GM08714 (cell line): ENCODE results near the gene NFU1.
"Not testable (repeated sequence)": the region's sequence is repeated elsewhere in the genome, so short reads cannot be mapped to it uniquely, and the experiment has no call there.

Source experiments
- H3K4me3 ChIP-seq: fragments of 200-500 bp; sonication (Bioruptor generic); 2 replicates; pipeline ENCODE4 v1.5.1; 2014; ENCODE audit warnings: mild to moderate bottlenecking, low read length, inconsistent platforms
- ZNF274 ChIP-seq: IDR thresholded peaks from 2 replicates; pipeline ENCODE4 v1.6.1; 2012; ENCODE audit warnings: mild to moderate bottlenecking, low read depth, low read length

The NFU1 gene

DNA sequence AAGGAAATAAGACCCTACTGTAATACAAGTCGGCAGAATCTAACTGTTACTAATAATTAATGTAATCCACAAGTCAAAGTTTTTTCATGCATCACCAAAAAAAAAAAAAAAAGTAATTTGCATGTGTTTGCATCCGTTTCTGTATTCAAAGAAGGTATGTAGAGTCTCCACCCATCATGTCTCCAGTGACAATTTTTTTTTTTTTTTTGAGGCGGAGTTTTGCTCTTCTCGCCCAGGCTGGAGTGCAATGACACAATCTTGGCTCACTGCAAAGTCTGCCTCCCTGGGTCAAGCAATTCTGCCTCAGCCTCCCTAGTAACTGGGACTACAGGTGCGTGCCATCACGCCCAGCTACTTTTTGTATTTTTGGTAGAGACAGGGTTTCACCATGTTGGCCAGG is 24.2 kb upstream of the NFU1 start:
- no peak for TF ChIP-seq ZNF274
- H3K4me3 ChIP-seq: no peak overlapping the region

DNA sequence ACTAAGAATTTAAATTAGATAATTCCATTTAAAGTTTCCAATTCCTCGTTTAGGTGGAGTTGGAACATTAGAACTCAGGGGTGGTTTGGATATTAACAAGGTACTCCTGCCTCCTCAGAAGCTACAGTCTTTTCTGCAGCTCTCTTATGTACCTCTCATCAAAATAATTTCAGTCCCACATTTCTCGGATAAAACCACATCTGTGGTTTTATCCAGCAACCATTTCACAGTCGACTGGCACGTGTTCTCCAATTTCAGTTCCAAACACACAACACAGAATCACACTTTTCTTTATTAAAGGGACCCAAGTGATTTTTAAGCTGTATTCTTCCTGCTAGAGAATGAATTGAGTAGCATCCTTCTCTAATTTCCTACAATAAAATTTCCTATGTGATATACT is 22.7 kb upstream of the NFU1 start:
- no peak for TF ChIP-seq ZNF274
- no peak overlapping the region for H3K4me3 ChIP-seq

DNA sequence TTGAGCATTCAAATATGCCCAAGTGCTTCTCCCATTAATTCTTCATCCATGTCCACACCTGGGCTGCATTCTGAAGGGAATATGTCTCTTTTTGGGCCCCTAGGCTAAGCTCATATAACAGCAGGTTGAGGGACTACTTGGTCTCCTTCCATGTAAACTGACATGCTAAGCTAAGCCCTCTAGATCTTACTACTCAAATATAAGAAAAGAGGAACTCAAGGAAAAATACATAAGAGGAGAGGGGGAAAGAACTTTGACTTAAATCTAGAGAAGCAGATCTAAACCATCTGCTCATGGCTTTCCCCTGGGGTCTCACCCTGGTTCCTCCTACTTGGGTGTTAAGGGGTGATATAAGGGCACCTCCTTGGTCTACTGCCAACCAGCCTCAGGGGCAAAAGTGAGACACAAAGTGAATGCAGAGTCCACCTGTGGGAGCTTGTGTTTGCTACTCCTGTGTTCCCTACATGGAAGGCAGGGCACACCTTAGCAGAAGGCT is 19.8 kb upstream of the NFU1 start:
- no peak overlapping the region for H3K4me3 ChIP-seq
- no peak for TF ChIP-seq ZNF274

DNA sequence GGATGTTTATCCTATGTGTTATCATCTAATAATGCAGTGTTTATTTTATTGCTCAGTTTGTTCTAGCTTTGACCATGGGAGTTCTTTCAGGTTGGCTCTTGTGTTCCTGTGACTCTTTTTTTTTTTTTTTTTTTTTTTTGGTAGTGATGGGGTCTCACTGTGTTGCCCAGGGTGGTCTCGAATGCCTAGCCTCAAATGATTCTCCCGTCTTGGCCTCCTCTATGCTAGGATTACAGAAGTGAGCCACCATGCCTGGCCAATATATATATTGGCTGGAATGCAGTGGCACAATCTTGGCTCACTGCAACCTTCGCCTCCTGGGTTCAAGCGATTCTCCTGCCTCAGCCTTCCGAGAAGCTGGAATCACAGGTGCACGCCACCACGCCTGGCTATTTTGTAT is 18.9 kb upstream of the NFU1 start:
- TF ChIP-seq ZNF274: no peak
- H3K4me3 ChIP-seq: no peak overlapping the region

DNA sequence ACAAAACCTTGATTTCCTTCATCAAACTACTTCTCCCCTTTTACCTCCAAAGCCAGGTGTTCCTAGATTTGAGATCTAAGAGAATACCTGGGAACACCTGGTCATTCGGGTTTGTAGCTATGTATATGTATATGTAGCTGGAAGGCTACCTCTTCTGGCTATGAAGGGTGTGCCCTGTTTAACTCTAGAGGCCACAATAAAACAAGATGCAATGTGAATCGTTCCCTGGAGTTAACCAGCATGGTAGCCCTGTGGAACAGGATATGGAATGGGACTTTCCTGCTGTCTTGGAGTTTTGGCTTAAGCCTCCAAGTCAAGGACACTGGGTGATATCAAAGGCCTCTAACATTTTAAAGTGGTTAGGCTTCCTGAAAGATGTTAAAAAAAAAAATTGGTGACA is 17.7 kb upstream of the NFU1 start:
- TF ChIP-seq ZNF274: no peak

DNA sequence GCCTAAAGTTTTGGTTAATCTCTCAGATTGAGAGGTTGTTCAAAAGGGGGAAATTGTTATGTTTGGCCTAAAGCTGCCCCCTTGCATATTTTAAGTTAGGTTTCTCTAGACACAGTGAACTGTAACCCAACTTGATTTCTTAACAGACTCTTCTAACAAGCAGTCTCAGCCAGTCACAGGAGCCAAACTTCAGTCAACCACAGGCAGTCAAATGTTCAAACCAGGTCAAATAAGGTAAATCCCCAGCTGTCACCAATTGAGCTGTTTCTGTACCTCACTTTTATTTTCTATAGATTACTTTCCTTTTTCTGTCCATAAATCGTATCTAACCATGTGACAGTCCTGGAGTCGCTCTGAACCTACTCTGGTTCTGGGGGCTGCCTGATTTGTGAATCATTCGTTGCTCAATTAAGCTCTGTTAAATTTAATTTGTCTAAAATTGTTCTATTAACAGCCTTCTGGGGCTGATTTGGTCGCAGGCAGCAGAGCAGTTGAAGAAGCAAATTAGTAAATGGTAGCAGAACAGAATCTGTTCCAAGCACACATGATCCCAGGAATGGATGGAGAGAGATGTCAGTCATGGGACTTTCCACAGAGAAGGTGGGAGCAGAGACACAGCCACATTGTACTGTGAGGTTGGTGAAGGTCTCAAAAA is 16.4 kb upstream of the NFU1 start:
- no peak for TF ChIP-seq ZNF274
- H3K4me3 ChIP-seq: no peak overlapping the region

More for the DNA sequence above, 17.7 kb upstream of the NFU1 start:
- no peak overlapping the region for H3K4me3 ChIP-seq

DNA sequence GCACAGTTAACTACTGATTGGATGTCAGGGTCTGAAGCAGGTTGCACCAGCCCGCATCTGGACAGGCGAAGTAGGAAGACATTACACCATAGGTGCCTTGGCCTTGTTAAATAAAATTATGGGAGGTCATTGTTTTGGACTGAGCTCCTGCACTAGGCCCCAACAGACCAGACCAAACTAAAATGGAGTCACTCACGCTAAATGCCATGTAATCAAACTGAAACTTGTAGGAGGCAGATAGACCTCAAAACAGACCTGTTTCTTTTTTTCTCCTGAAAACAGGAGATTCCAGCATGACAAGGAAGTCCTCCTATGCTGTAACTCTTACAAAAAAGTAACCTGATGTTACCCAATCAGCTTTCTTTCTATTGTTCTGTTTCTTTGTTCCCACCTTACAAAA is 15.5 kb upstream of the NFU1 start:
- TF ChIP-seq ZNF274: no peak
- H3K4me3 ChIP-seq: no peak overlapping the region

DNA sequence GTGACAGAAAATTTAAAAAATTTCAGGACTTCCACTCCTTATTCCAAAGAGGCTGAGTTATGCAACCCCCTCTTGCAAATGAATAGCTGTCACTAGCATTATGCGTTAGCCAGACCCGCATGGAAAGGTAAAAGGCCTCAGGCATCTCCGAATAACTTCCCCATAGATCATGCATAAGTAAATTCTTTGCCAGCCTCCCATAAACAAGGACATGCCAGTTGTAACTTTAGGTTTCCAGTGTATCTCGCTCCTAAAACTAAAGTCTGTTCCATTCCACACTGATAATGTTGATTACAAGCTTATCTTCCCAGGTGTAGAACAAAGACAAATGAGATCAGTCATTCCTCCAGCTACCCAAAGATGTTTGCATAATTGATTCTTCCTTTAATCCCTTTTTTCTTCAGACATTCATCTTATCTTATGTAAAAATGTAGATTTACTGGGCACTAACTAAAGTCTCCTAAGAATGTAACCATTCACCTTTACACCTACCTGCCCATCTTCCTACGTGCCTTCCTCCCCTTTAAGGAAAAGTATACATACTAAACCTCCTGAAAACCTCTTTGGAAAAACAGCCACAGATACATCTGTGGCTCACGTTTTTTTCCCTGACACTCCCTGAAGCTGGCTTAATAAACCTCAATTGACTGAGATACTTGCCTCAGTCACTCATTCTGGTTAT is 13.6 kb upstream of the NFU1 start:
- TF ChIP-seq ZNF274: no peak
- no peak overlapping the region for H3K4me3 ChIP-seq

DNA sequence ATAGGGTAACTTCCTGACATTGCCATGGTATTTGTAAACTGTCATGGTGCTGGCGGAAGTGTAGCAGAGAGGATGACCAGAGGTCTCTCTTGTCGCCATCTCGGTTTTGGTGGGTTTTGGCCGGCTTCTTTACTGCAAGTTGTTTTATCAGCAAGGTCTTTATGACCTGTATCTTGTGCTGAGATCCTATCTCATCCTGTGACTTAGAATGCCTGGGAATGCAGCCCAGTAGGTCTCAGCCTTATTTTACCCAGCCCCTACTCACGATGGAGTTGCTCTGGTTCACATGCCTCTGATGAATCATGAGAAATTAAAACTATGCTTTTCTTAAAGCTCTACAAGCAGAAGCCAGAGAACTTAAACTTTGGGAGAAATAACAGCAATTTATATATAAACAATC is 12.7 kb upstream of the NFU1 start:
- no peak overlapping the region for H3K4me3 ChIP-seq
- no peak for TF ChIP-seq ZNF274

DNA sequence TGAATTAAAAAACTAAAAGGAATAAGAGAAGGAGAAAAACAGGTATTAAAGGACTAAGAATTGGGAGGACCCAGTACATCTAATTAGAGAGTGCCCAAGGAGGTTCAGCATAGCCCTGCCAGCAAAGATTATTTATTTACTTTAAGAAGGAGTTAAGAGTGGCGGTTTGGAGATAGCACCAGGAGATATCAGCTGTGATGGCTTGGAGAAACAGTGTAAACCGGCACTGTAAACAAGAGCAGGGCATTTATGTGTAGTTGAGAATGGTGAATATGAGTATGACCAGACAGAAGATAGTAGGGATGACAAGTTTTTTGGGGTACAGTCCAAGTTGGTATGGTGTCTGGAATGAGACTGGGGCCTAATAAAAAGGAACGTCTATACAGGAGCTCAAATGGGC is 6.4 kb upstream of the NFU1 start:
- not testable (repeated sequence) for H3K4me3 ChIP-seq

DNA sequence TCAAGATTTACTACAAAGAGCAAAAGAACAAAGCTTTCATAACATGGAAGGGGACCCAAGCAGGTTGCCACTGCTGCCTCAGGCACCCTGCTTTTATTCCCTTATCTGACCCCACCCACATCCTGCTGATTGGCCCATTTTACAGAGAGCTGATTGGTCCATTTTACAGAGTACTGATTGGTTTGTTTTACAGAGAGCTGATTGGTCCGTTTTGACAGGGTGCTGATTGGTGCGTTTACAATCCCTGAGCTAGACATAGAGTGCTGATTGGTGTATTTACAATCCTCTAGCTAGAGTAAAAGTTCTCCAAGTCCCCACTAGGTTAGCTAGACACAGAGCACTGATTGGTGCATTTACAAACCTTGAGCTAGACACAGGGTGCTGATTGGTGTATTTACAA is 2.3 kb upstream of the NFU1 start:
- H3K4me3 ChIP-seq: not testable (repeated sequence)

DNA sequence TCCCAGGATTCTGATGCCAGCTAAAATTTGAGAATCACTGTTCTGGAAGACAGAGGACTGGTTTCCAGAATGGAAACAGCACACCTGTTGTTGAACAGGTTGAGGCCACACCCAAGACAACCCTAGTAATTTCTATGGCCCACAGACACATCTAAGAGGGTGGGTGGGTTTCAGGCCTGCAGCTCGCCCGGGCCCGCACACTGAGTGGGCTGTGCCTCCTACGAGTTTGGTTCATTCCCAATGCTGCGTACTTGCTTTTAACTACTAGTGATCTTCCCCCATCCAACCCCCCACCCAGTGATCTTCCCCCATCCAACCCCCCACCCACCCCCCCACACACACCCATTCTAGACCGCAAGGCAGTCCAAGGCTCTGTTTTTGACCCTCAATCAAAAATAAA is 1.3 kb upstream of the NFU1 start:
- no peak overlapping the region for H3K4me3 ChIP-seq
- TF ChIP-seq ZNF274: no peak

DNA sequence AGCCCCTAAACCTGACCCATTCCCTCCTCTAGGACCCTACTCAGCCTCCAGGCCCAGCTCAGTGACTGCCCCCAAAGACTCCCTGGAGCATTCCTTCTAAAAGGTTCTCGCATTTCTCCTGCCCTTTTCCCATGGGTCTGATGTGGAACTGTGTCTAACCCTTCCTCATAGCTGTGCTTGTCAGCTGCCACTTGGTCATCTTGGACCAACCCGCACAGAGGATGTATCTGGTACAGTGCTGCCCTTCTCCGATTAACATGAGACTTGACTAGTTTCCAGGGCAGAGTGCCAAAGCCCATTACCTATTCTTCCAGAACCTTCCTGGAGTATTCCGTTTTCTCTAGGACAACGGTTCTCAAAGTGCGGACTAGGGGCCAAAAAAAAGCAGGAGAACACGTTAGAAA is 518 bp upstream of the NFU1 start:
- no peak for TF ChIP-seq ZNF274
- H3K4me3 ChIP-seq: peak overlapping the region; percentile 79; the same call in 1 of the 2 replicates

DNA sequence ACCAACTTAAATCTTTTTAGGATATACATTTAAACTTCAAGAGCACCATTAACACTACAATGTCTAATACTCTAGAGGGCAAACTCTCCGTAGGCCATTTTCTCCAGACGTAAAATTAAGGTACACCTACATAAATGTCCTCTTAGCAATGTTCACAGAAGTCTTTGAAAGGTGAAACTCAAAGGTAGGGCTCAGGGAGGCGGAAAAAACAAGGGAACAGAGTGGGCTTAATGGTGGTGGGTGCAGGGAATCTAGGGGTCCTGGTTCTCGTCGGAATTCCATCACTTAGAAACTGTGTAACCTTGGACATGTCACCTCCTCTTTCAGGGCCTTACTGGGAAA is 668 bp downstream of the NFU1 start:
- peak overlapping the region; percentile 79 for H3K4me3 ChIP-seq
- TF ChIP-seq ZNF274: no peak

DNA sequence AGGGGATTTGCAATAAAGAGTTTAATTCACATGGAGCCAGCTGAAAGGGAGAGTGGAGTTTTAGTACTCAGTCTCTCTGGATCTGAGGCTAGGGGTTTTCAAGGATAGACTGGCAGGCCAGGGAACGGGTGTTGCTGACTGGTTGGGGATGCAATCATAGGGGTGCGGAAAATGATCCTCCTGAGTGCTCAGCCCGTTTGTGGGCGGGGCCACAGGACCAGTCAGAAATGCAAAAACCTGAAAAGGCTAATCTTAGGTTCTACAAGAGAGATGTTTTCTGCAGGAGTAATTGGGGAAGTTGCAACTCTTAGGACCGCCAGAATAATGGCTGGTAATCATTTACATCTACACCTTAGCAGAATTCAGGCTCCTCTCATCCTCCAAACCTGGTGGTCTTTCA is 2.5 kb downstream of the NFU1 start:
- H3K4me3 ChIP-seq: no peak overlapping the region
- no peak for TF ChIP-seq ZNF274
